IMR-90 (cell line): Measurements from ENCODE around the gene C3orf38. TPM values are rescaled to one million over a fixed set of nuclear protein-coding genes. Genes with fewer than 3 reads are reported as not detected.

Experiments used
- ATAC-seq: fragments of 200-7000 bp; cut with Tn5 transposase; 2 replicates; pipeline ENCODE4 v1.9.1; 2020; ENCODE audit warnings: low read depth, mild to moderate bottlenecking, moderate library complexity
- BruUV-seq: library from RNA; stranded (reverse); fragments of 400-500 nt; replicated peaks from 2 replicates; lab custom pipeline; 2021; lab: Mats Ljungman, UMichigan
- CTCF ChIA-PET: fragments of 300-600 bp; formaldehyde crosslinking; extraction: SDS; loops from one replicate; lab custom pipeline; 2021; ENCODE audit warnings: antibody characterized with exemption; lab: Yijun Ruan, JAX
- POLR2A ChIA-PET: fragments of 300-600 bp; sonication (Branson Sonifier 250); formaldehyde crosslinking; loops from one replicate; lab custom pipeline; 2022; ENCODE audit warnings: antibody characterized with exemption; ENCODE audit not compliant: unreplicated experiment; lab: Charles Lee
- DNase-seq: peaks from one replicate; pipeline ENCODE4 v3.0.0; 2013
- H2AFZ ChIP-seq: replicated peaks from 2 replicates; pipeline ENCODE3; 2013; ENCODE audit warnings: low read length, mild to moderate bottlenecking; ENCODE audit not compliant: poor library complexity
- H2AK5ac ChIP-seq: 2 replicates; pipeline ENCODE4 v1.6.1; 2013; ENCODE audit warnings: low read depth, low read length, inconsistent platforms
- H2AK9ac ChIP-seq: replicated peaks from 2 replicates; pipeline ENCODE3; 2013; ENCODE audit warnings: mild to moderate bottlenecking, low read depth, low read length, moderate library complexity; ENCODE audit not compliant: poor library complexity
- H2BK120ac ChIP-seq: 2 replicates; pipeline ENCODE4 v1.6.1; 2013; ENCODE audit warnings: low read depth, low read length, inconsistent platforms
- H2BK15ac ChIP-seq: 3 replicates; pipeline ENCODE4 v1.6.1; 2013; ENCODE audit warnings: low read depth, low read length, inconsistent platforms
- H2BK20ac ChIP-seq: 2 replicates; pipeline ENCODE4 v1.6.1; 2013; ENCODE audit warnings: low read depth, mild to moderate bottlenecking, inconsistent platforms, low read length, moderate library complexity
- H2BK5ac ChIP-seq: 2 replicates; pipeline ENCODE4 v1.6.1; 2013; ENCODE audit warnings: mild to moderate bottlenecking, low read depth, low read length, inconsistent platforms; ENCODE audit not compliant: poor library complexity, severe bottlenecking
- H3K14ac ChIP-seq: replicated peaks from 2 replicates; pipeline ENCODE4 v1.6.1; 2013; ENCODE audit warnings: low read depth, low read length, inconsistent platforms
- H3K18ac ChIP-seq: 2 replicates; pipeline ENCODE4 v1.6.1; 2013; ENCODE audit warnings: low read depth, low read length, control low read depth
- H3K23ac ChIP-seq: 2 replicates; pipeline ENCODE4 v1.6.1; 2013; ENCODE audit warnings: low read depth, low read length, inconsistent platforms
- H3K27ac ChIP-seq: 2 replicates; pipeline ENCODE4 v1.5.1; 2013; ENCODE audit warnings: mild to moderate bottlenecking, control low read depth, low read length; ENCODE audit not compliant: insufficient read depth
- H3K27me3 ChIP-seq: 2 replicates; pipeline ENCODE4 v1.6.1; 2013; ENCODE audit warnings: low read length; ENCODE audit not compliant: control insufficient read depth, insufficient read depth
- H3K36me3 ChIP-seq: 2 replicates; pipeline ENCODE4 v1.6.1; 2013; ENCODE audit warnings: low read length, mixed read lengths; ENCODE audit not compliant: control insufficient read depth, insufficient read depth
- H3K4ac ChIP-seq: 2 replicates; pipeline ENCODE4 v1.6.1; 2013; ENCODE audit warnings: low read depth, low read length, inconsistent platforms
- H3K4me1 ChIP-seq: 2 replicates; pipeline ENCODE4 v1.6.1; 2013; ENCODE audit warnings: low read length, mixed read lengths; ENCODE audit not compliant: control insufficient read depth, insufficient read depth
- H3K4me2 ChIP-seq: 2 replicates; pipeline ENCODE4 v1.6.1; 2013; ENCODE audit warnings: low read depth, mild to moderate bottlenecking, control low read depth, low read length, moderate library complexity
- H3K4me3 ChIP-seq: 2 replicates; pipeline ENCODE4 v1.5.1; 2013; ENCODE audit warnings: low read depth, mild to moderate bottlenecking, control low read depth, low read length, moderate library complexity; ENCODE audit not compliant: insufficient read depth
- H3K56ac ChIP-seq: 2 replicates; pipeline ENCODE4 v1.6.1; 2013; ENCODE audit warnings: low read length, inconsistent platforms; ENCODE audit not compliant: insufficient read depth; ENCODE audit errors: extremely low read depth
- H3K79me1 ChIP-seq, 2 experiments: 2 replicates each; pipeline ENCODE4 v1.6.1; 2013; ENCODE audit warnings: low read length in 2 of 2, inconsistent platforms in 1 of 2, low read depth in 1 of 2
- H3K9ac ChIP-seq: 2 replicates; pipeline ENCODE4 v1.6.1; 2013; ENCODE audit warnings: low read depth, low read length, control low read depth
- H3K9me1 ChIP-seq: 2 replicates; pipeline ENCODE4 v1.6.1; 2013; ENCODE audit warnings: low read length, inconsistent platforms; ENCODE audit not compliant: insufficient read depth
- H3K9me3 ChIP-seq: 2 replicates; pipeline ENCODE4 v1.6.1; 2013; ENCODE audit warnings: low read length; ENCODE audit not compliant: control insufficient read depth, insufficient read depth
- H4K20me1 ChIP-seq: 2 replicates; pipeline ENCODE4 v1.6.1; 2013; ENCODE audit warnings: low read length, inconsistent platforms; ENCODE audit not compliant: insufficient read depth
- H4K5ac ChIP-seq: 2 replicates; pipeline ENCODE4 v1.6.1; 2013; ENCODE audit warnings: mild to moderate bottlenecking, low read depth, low read length, control low read depth
- H4K8ac ChIP-seq, 2 experiments: 2 replicates each; pipeline ENCODE4 v1.6.1; 2013; ENCODE audit warnings: low read depth in 2 of 2, low read length in 2 of 2, control low read depth in 1 of 2, inconsistent platforms in 1 of 2
- H4K91ac ChIP-seq: 2 replicates; pipeline ENCODE4 v1.6.1; 2013; ENCODE audit warnings: low read depth, low read length, inconsistent platforms; ENCODE audit not compliant: insufficient read depth
- BHLHE40 ChIP-seq: fragments of 150-350 bp; IDR thresholded peaks from 2 replicates; pipeline ENCODE4 v1.6.1; 2016; ENCODE audit warnings: mild to moderate bottlenecking, low read depth, low read length
- CEBPB ChIP-seq: IDR thresholded peaks from 2 replicates; pipeline ENCODE4 v1.6.1; 2012; ENCODE audit warnings: low read depth, low read length, improper control_type of control experiment
- CHD1 ChIP-seq: IDR thresholded peaks from 2 replicates; pipeline ENCODE4 v1.6.1; 2012; ENCODE audit warnings: low read depth, low read length, improper control_type of control experiment
- CTCF ChIP-seq: conservative IDR thresholded peaks from 2 replicates; pipeline ENCODE4 v1.5.1; 2012; ENCODE audit warnings: mild to moderate bottlenecking, low read depth, low read length, improper control_type of control experiment
- ELK1 ChIP-seq: fragments of 150-350 bp; IDR thresholded peaks from 2 replicates; pipeline ENCODE4 v1.6.1; 2016; ENCODE audit warnings: low read depth, mild to moderate bottlenecking, low read length, moderate library complexity, borderline replicate concordance
- MAFK ChIP-seq: IDR thresholded peaks from 2 replicates; pipeline ENCODE4 v1.6.1; 2012; ENCODE audit warnings: low read depth, low read length, improper control_type of control experiment
- MAZ ChIP-seq: IDR thresholded peaks from 2 replicates; pipeline ENCODE4 v1.6.1; 2012; ENCODE audit warnings: low read depth, mild to moderate bottlenecking, low read length, improper control_type of control experiment, moderate library complexity, borderline replicate concordance
- MXI1 ChIP-seq: IDR thresholded peaks from 2 replicates; pipeline ENCODE4 v1.6.1; 2012; ENCODE audit warnings: low read depth, mild to moderate bottlenecking, low read length, moderate library complexity, borderline replicate concordance
- POLR2A ChIP-seq: IDR thresholded peaks from 2 replicates; pipeline ENCODE4 v1.6.1; 2012; ENCODE audit warnings: mild to moderate bottlenecking, low read depth, low read length
- RCOR1 ChIP-seq: IDR thresholded peaks from 2 replicates; pipeline ENCODE4 v1.6.1; 2012; ENCODE audit warnings: mild to moderate bottlenecking, low read length, improper control_type of control experiment; ENCODE audit not compliant: insufficient replicate concordance
- USF2 ChIP-seq: fragments of 150-350 bp; IDR thresholded peaks from 2 replicates; pipeline ENCODE4 v1.6.1; 2017; ENCODE audit warnings: mild to moderate bottlenecking, antibody characterized with exemption, low read length, low read depth
- WGBS, 2 experiments: methylation state at CpG; one replicate each; pipeline versions ENCODE4 v1.1.5 to v1.1.7; 2013; ENCODE audit warnings: missing lambda C conversion rate in 2 of 2; ENCODE audit not compliant: insufficient read length in 1 of 2; ENCODE audit errors: extremely low coverage in 2 of 2; 5-methylcytosine and 5-hydroxymethylcytosine counted together
- dilution Hi-C: fragments of 300-500 bp; cut with HindIII; formaldehyde crosslinking; loops from one replicate; pipeline ENCODE4 v1.14.3; 2018; ENCODE audit warnings: low sequenced_read_pairs; ENCODE audit not compliant: unreplicated experiment
- in situ Hi-C: fragments of 300-500 bp; cut with MboI; formaldehyde crosslinking; loops from 3 replicates; pipeline ENCODE4 v1.14.3; 2019; ENCODE audit warnings: low sequenced_read_pairs, inconsistent platforms, mixed read lengths
- intact Hi-C: fragments of 100-400 bp; cut with micrococcal nuclease; formaldehyde crosslinking; loops from 2 replicates; pipeline ENCODE4 v1.10.0; 2022
- polyA plus RNA-seq, 3 experiments: library from polyadenylated mRNA; depleted of rRNA; stranded (reverse); fragments of >200 nt; gene quantifications; 2 replicates each; pipeline ENCODE4 v1.2.3, GENCODE V29; 2012; ENCODE audit warnings: low replicate concordance in 1 of 3
- total RNA-seq: library from RNA; depleted of rRNA; stranded (reverse); fragments of >200 nt; gene quantifications from 2 replicates; pipeline ENCODE4 v1.2.3, GENCODE V29; 2012

Gene C3orf38
- total and polyA plus RNA-seq, 2 of the 4 experiments (the other 2 are of a cell fraction) = 11.1 to 16.7 TPM

GRCh38 chr3:88132894-88133293 lies 16.9 kb upstream of the C3orf38 start:
- peaks cover 4% of the 10 kb centered on the region for H3K4me1 ChIP-seq
- no CpG with 5 or more reads among the region's 1 CpG for WGBS, 2 experiments
- no peaks in the 10 kb centered on the region for H3K9me1 ChIP-seq
- POLR2A ChIA-PET = no interaction called here
- no peak overlapping the region for H4K8ac ChIP-seq
- no peak overlapping the region for H3K56ac ChIP-seq
- no peaks in the 10 kb centered on the region for H3K27me3 ChIP-seq
- no peak overlapping the region for H2AK9ac ChIP-seq
- in situ Hi-C loops = loop anchor here (25.0 kb wide), 1 partner anchor 1146 kb away; the partner anchor contains the start of gene VGLL3
- no peaks in the 10 kb centered on the region for H4K20me1 ChIP-seq
- DNase-seq = no peak
- intact Hi-C loops = no loop called here
- no peak overlapping the region for H2BK15ac ChIP-seq
- no peak for TF ChIP-seq MAZ
- no peak for TF ChIP-seq CTCF
- no peak for TF ChIP-seq CHD1
- no peak for TF ChIP-seq POLR2A
- TF ChIP-seq MAFK = no peak
- TF ChIP-seq ELK1 = no peak
- no peak for TF ChIP-seq CEBPB
- TF ChIP-seq RCOR1 = no peak
- no peak for TF ChIP-seq MXI1
- no peak for TF ChIP-seq BHLHE40
- TF ChIP-seq USF2 = no peak
- H2AK5ac ChIP-seq = no peak overlapping the region
- H3K79me1 ChIP-seq = peaks cover 0 to 9% of the 10 kb centered on the region in 2 experiments; a peak in 1 of 4 replicates
- no peak overlapping the region for H3K4ac ChIP-seq
- no peak overlapping the region for H3K27ac ChIP-seq
- CTCF ChIA-PET = interaction anchor here (1.2 kb wide), 1 partner anchor 20 kb away, joined by 3 read pairs; no protein-coding TSS in a partner anchor
- H4K91ac ChIP-seq = no peak overlapping the region
- peak overlapping the region; percentile 61 for H2BK5ac ChIP-seq
- no peak overlapping the region for H2BK20ac ChIP-seq
- no peak overlapping the region for H3K9ac ChIP-seq
- ATAC-seq = peak; percentile 74
- peak overlapping the region; percentile 60; the same call in 1 of the 2 replicates for H3K4me2 ChIP-seq
- BruUV-seq = no TSS peak
- no peaks in the 10 kb centered on the region for H3K9me3 ChIP-seq
- no peak overlapping the region for H3K18ac ChIP-seq
- no peak overlapping the region for H2BK120ac ChIP-seq
- no peak overlapping the region for H3K14ac ChIP-seq
- no peak overlapping the region for H4K5ac ChIP-seq
- no peak overlapping the region for H3K4me3 ChIP-seq
- dilution Hi-C loops = no loop called here
- peaks cover 6% of the 10 kb centered on the region for H3K36me3 ChIP-seq
- H3K23ac ChIP-seq = no peak overlapping the region
- no peak overlapping the region for H2AFZ ChIP-seq
